Hepatocyte (in vitro differentiated cells): ENCODE results near the gene RHOH.

Experiments
- CTCF ChIP-seq: fragments of 200-600 bp; sonication (generic); IDR thresholded peaks from 2 replicates; pipeline ENCODE4 v1.5.1; 2016; ENCODE audit warnings: antibody characterized with exemption, mild to moderate bottlenecking; ENCODE audit not compliant: poor library complexity
- EZH2 ChIP-seq: fragments of 200-600 bp; sonication (generic); IDR thresholded peaks from 2 replicates; pipeline ENCODE4 v1.6.1; 2016; ENCODE audit warnings: antibody characterized with exemption, mild to moderate bottlenecking, borderline replicate concordance

GRCh38 chr4:40247350-40247749 lies 50.5 kb downstream of the RHOH start:
- TF ChIP-seq CTCF (no peak), EZH2 (no peak)
